Kidney (tissue), 14 donors: ENCODE measurements around the gene EPAS1. TPM values are rescaled to one million over a fixed set of nuclear protein-coding genes. Genes with fewer than 3 reads are reported as not detected.
A peak's percentile ranks its signal among the peaks of the same experiment; 100 is the strongest.

Source experiments
- DNase-seq, 5 donors: peaks; one replicate each; pipeline ENCODE4 v3.0.0-alpha.2; 2013 to 2020
- FAIRE-seq: peaks from 2 replicates; lab custom pipeline; 2012; peaks lifted over from hg19 to GRCh38; lab: Jason Lieb, UNC
- H3K27ac ChIP-seq, 2 donors: one replicate each; pipeline ENCODE4 v1.7.0; 2013; ENCODE audit warnings: low read depth in 2 of 2, low read length in 2 of 2, inconsistent platforms in 1 of 2
- H3K27me3 ChIP-seq: one replicate; pipeline ENCODE4 v1.7.1; 2013; ENCODE audit warnings: low read length, inconsistent platforms; ENCODE audit not compliant: control insufficient read depth, insufficient read depth
- H3K36me3 ChIP-seq, 3 donors: one replicate each; pipeline versions ENCODE4 v1.7.0 to v1.7.1; 2013; ENCODE audit warnings: low read length in 3 of 3, control low read depth in 1 of 3, inconsistent platforms in 1 of 3; ENCODE audit not compliant: insufficient read depth in 3 of 3, control insufficient read depth in 2 of 3
- H3K4me1 ChIP-seq, 3 donors: one replicate each; pipeline versions ENCODE4 v1.7.0 to v1.7.1; 2013; ENCODE audit warnings: low read length in 3 of 3, inconsistent platforms in 1 of 3, low read depth in 1 of 3; ENCODE audit not compliant: control insufficient read depth in 2 of 3, insufficient read depth in 2 of 3
- H3K4me3 ChIP-seq, 3 donors: one replicate each; pipeline versions ENCODE4 v1.7.0 to v1.8.1; 2013; ENCODE audit warnings: low read length in 3 of 3, control low read depth in 1 of 3, inconsistent platforms in 1 of 3
- H3K9ac ChIP-seq, 3 donors: one replicate each; pipeline versions ENCODE4 v1.7.0 to v1.7.1; 2013; ENCODE audit warnings: low read length in 3 of 3, control low read depth in 1 of 3, inconsistent platforms in 1 of 3
- H3K9me3 ChIP-seq, 3 donors: one replicate each; pipeline versions ENCODE4 v1.7.0 to v1.7.1; 2013; ENCODE audit warnings: low read length in 3 of 3, control low read depth in 1 of 3, inconsistent platforms in 1 of 3; ENCODE audit not compliant: control insufficient read depth in 2 of 3, insufficient read depth in 1 of 3
- CTCF ChIP-seq: IDR thresholded peaks from 3 replicates; pipeline ENCODE4 v1.5.1; 2012; ENCODE audit warnings: mild to moderate bottlenecking, moderate library complexity, borderline replicate concordance; ENCODE audit not compliant: insufficient read depth; ENCODE audit errors: extremely low read depth
- intact Hi-C: fragments of 100-400 bp; cut with DNase I; formaldehyde crosslinking; loops from one replicate; pipeline ENCODE4 v1.11.1; 2022
- polyA plus RNA-seq: library from polyadenylated mRNA; stranded (reverse); fragments of 350-450 nt; fragmentation: Illumina TruSeq; extraction: RNeasy Lipid Tissue Mini Kit (QIAGEN cat#74804); gene quantifications from one replicate; pipeline ENCODE4 v1.2.3, GENCODE V29; 2014; ENCODE audit warnings: low read depth, low replicate concordance; ENCODE audit not compliant: insufficient read depth
- total RNA-seq: library from RNA; stranded (reverse); fragmentation: NEBNext Ultra II Directional; extraction: Animal tissue kit (Norgen Biotek cat#: 25700); gene quantifications from one replicate; pipeline ENCODE4 v1.2.1, GENCODE V29; 2021
- donor health status: control.
- donor health status: control.
- donor health status: control.
- donor health status: control.
- donor health status: control.
- donor health status: DM: yes; HTN: yes; CAD: no.
- donor health status: Normal renal cell carcinoma (clear cell type).

The EPAS1 gene
- total and polyA plus RNA-seq, 2 donors from 2014 or later: 142 to 398 TPM

GRCh38 chr2:46360303-46360702 is 63.1 kb downstream of the EPAS1 start:
- no peak overlapping the region for H3K9ac ChIP-seq
- peaks cover 0 to 66% (median 37%) of the 10 kb centered on the region in 3 donors for H3K36me3 ChIP-seq
- H3K27ac ChIP-seq: no peak overlapping the region
- H3K9me3 ChIP-seq: no peaks in the 10 kb centered on the region
- H3K27me3 ChIP-seq: no peaks in the 10 kb centered on the region
- no peak overlapping the region for H3K4me3 ChIP-seq
- FAIRE-seq (no peak), DNase-seq (no peak)
- peaks cover 0 to 2% (median 0%) of the 10 kb centered on the region in 3 donors for H3K4me1 ChIP-seq
- intact Hi-C loops: loop anchor here (10.0 kb wide), 1 partner anchor 296 kb away; no protein-coding TSS in a partner anchor
- TF ChIP-seq CTCF: no peak

- peaks cover 0 to 3% (median 2%) of the 10 kb centered on the region in 3 donors for H3K4me1 ChIP-seq
- FAIRE-seq: no peak
- no peaks in the 10 kb centered on the region for H3K9me3 ChIP-seq
- H3K27ac ChIP-seq: peak overlapping the region in 1 of 2 donors; percentile 7
- DNase-seq: no peak
- TF ChIP-seq CTCF: no peak
- H3K36me3 ChIP-seq: peaks cover 0 to 57% (median 27%) of the 10 kb centered on the region in 3 donors
- intact Hi-C loops: loop anchor here (10.0 kb wide), 1 partner anchor 297 kb away; no protein-coding TSS in a partner anchor
- no peaks in the 10 kb centered on the region for H3K27me3 ChIP-seq
- no peak overlapping the region for H3K9ac ChIP-seq
- H3K4me3 ChIP-seq: no peak overlapping the region
Measured at GRCh38 chr2:46361920-46362666, 64.9 kb downstream of the EPAS1 start.

GRCh38 chr2:46362667-46363012 is 65.4 kb downstream of the EPAS1 start:
- DNase-seq: no peak
- intact Hi-C loops: loop anchor here (10.0 kb wide), 1 partner anchor 298 kb away; no protein-coding TSS in a partner anchor
- Histone ChIP-seq H3K27me3 (no peaks in the 10 kb centered on the region), H3K9me3 (no peaks in the 10 kb centered on the region), H3K4me3 (no peak overlapping the region), H3K9ac (no peak overlapping the region), H3K4me1 (peaks cover 0 to 3% (median 2%) of the 10 kb centered on the region in 3 donors), H3K27ac (no peak overlapping the region), H3K36me3 (peaks cover 0 to 54% (median 21%) of the 10 kb centered on the region in 3 donors)
- no peak for TF ChIP-seq CTCF
- no peak for FAIRE-seq
